H1 (cell line): ENCODE results near the gene OVCH1. TPM values are rescaled to one million over a fixed set of nuclear protein-coding genes. Genes with fewer than 3 reads are reported as not detected.

Experiments
- CTCF ChIA-PET: fragments of 300-600 bp; sonication (Branson Sonifier 250); formaldehyde crosslinking; loops from one replicate; lab custom pipeline; 2021; ENCODE audit not compliant: partially characterized antibody; lab: Charles Lee
- POLR2A ChIA-PET: fragments of 300-600 bp; sonication (Branson Sonifier 250); formaldehyde crosslinking; loops from one replicate; lab custom pipeline; 2021; ENCODE audit warnings: inconsistent platforms; ENCODE audit not compliant: partially characterized antibody; lab: Charles Lee
- DNase-seq, 2 experiments: peaks; one replicate each; pipeline versions ENCODE4 v3.0.0 to v3.0.0-alpha.2; 2010 to 2022; ENCODE audit warnings: low spot score in 2 of 2, low read depth in 1 of 2, mixed read lengths in 1 of 2
- FAIRE-seq: peaks from 2 replicates; lab custom pipeline; 2011; peaks lifted over from hg19 to GRCh38; lab: Jason Lieb, UNC
- H2AFZ ChIP-seq: 2 replicates; pipeline ENCODE4 v1.8.1; 2012; ENCODE audit warnings: low read length, inconsistent platforms
- H2AK5ac ChIP-seq: 2 replicates; pipeline ENCODE4 v1.6.1; 2013; ENCODE audit warnings: low read depth, low read length
- H2BK120ac ChIP-seq: replicated peaks from 2 replicates; pipeline ENCODE3; 2013; ENCODE audit warnings: low read depth, low read length, inconsistent platforms
- H2BK12ac ChIP-seq: 2 replicates; pipeline ENCODE4 v1.6.1; 2013; ENCODE audit warnings: low read depth, low read length
- H2BK15ac ChIP-seq: 2 replicates; pipeline ENCODE4 v1.6.1; 2013; ENCODE audit warnings: low read length
- H2BK20ac ChIP-seq: 2 replicates; pipeline ENCODE4 v1.6.1; 2013; ENCODE audit warnings: low read length
- H2BK5ac ChIP-seq: 2 replicates; pipeline ENCODE4 v1.6.1; 2013; ENCODE audit warnings: low read depth, low read length
- H3K14ac ChIP-seq: 2 replicates; pipeline ENCODE4 v1.6.1; 2013; ENCODE audit warnings: inconsistent platforms; ENCODE audit not compliant: insufficient read length
- H3K18ac ChIP-seq: 2 replicates; pipeline ENCODE4 v1.6.1; 2013; ENCODE audit warnings: low read length; ENCODE audit errors: extremely low read depth
- H3K23ac ChIP-seq: 2 replicates; pipeline ENCODE4 v1.6.1; 2013; ENCODE audit warnings: inconsistent platforms; ENCODE audit not compliant: insufficient read length
- H3K23me2 ChIP-seq: 2 replicates; pipeline ENCODE4 v1.6.1; 2013; ENCODE audit warnings: low read depth, low read length
- H3K27ac ChIP-seq: 2 replicates; pipeline ENCODE4 v1.6.1; 2011; ENCODE audit warnings: low read depth, low read length, inconsistent platforms
- H3K27me3 ChIP-seq, 4 experiments: replicated peaks in 1 of 4; 1 replicate in 1 of 4; 2 replicates in 3 of 4; pipeline versions ENCODE4 v1.6.1 to v1.8.1; 2011 to 2013; ENCODE audit warnings: low read length in 3 of 4, mild to moderate bottlenecking in 3 of 4, inconsistent platforms in 2 of 4, mixed read lengths in 2 of 4, moderate library complexity in 1 of 4; ENCODE audit not compliant: control insufficient read depth in 3 of 4, insufficient read depth in 3 of 4; ENCODE audit errors: extremely low read depth in 1 of 4
- H3K36me3 ChIP-seq, 4 experiments: 2 replicates each; pipeline versions ENCODE4 v1.6.1 to v1.8.1; 2011 to 2013; ENCODE audit warnings: mild to moderate bottlenecking in 4 of 4, low read length in 3 of 4, moderate library complexity in 2 of 4, control low read depth in 1 of 4, inconsistent platforms in 1 of 4; ENCODE audit not compliant: insufficient read depth in 4 of 4, control insufficient read depth in 2 of 4
- H3K4ac ChIP-seq: replicated peaks from 2 replicates; pipeline ENCODE3; 2013; ENCODE audit warnings: low read length, low read depth, mixed read lengths, inconsistent platforms; ENCODE audit not compliant: insufficient read length
- H3K4me1 ChIP-seq, 4 experiments: replicated peaks in 1 of 4; 1 replicate in 1 of 4; 2 replicates in 3 of 4; pipeline versions ENCODE4 v1.6.1 to v1.8.1; 2011 to 2013; ENCODE audit warnings: low read length in 3 of 4, inconsistent platforms in 2 of 4, mixed read lengths in 1 of 4; ENCODE audit not compliant: insufficient read depth in 4 of 4, control insufficient read depth in 3 of 4
- H3K4me2 ChIP-seq, 2 experiments: 2 replicates each; pipeline versions ENCODE4 v1.6.1 to v1.8.1; 2011 to 2013; ENCODE audit warnings: low read depth in 2 of 2, low read length in 2 of 2, control low read depth in 1 of 2, inconsistent platforms in 1 of 2, mild to moderate bottlenecking in 1 of 2; ENCODE audit not compliant: insufficient read depth in 1 of 2
- H3K4me3 ChIP-seq, 4 experiments: fragments of 200-600, 300-600 bp in 1 of 4; sonication (generic), shearing (Covaris generic), sonication (Bioruptor Twin) in 1 of 4; 2 replicates each; pipeline versions ENCODE4 v1.5.1 to v1.8.1; 2011 to 2016; ENCODE audit warnings: low read length in 4 of 4, low read depth in 3 of 4, control low read depth in 2 of 4, inconsistent platforms in 2 of 4, mild to moderate bottlenecking in 2 of 4, mixed read lengths in 1 of 4, moderate library complexity in 1 of 4; ENCODE audit not compliant: insufficient read depth in 2 of 4; ENCODE audit errors: extremely low read depth in 1 of 4
- H3K56ac ChIP-seq: replicated peaks from 2 replicates; pipeline ENCODE3; 2013; ENCODE audit warnings: low read depth, mild to moderate bottlenecking, mixed read lengths, low read length, inconsistent platforms; ENCODE audit not compliant: insufficient read length
- H3K79me1 ChIP-seq: 2 replicates; pipeline ENCODE4 v1.6.1; 2013; ENCODE audit warnings: low read depth, low read length, control low read depth
- H3K79me2 ChIP-seq, 2 experiments: 2 replicates each; pipeline versions ENCODE4 v1.6.1 to v1.8.1; 2012 to 2013; ENCODE audit warnings: low read length in 2 of 2, mild to moderate bottlenecking in 2 of 2, inconsistent platforms in 1 of 2; ENCODE audit not compliant: insufficient read depth in 2 of 2, control insufficient read depth in 1 of 2
- H3K9ac ChIP-seq, 4 experiments: replicated peaks in 1 of 4; 1 replicate in 1 of 4; 2 replicates in 3 of 4; pipeline versions ENCODE4 v1.6.1 to v1.8.1; 2011 to 2013; ENCODE audit warnings: low read depth in 3 of 4, low read length in 3 of 4, control low read depth in 2 of 4, mild to moderate bottlenecking in 2 of 4, moderate library complexity in 2 of 4, inconsistent platforms in 1 of 4; ENCODE audit errors: extremely low read depth in 1 of 4
- H3K9me3 ChIP-seq, 2 experiments: 2 replicates each; pipeline versions ENCODE4 v1.6.1 to v1.8.1; 2012 to 2013; ENCODE audit warnings: mild to moderate bottlenecking in 2 of 2, moderate library complexity in 2 of 2, control low read depth in 1 of 2, inconsistent platforms in 1 of 2, low read depth in 1 of 2, low read length in 1 of 2, mixed read lengths in 1 of 2; ENCODE audit not compliant: insufficient read depth in 2 of 2
- H4K20me1 ChIP-seq, 2 experiments: replicated peaks in 1 of 2; 2 replicates each; pipeline versions ENCODE3 to v1.8.1; 2011 to 2013; ENCODE audit warnings: inconsistent platforms in 2 of 2, low read length in 2 of 2, mild to moderate bottlenecking in 1 of 2; ENCODE audit not compliant: insufficient read depth in 2 of 2, control insufficient read depth in 1 of 2
- H4K5ac ChIP-seq: 2 replicates; pipeline ENCODE4 v1.6.1; 2013; ENCODE audit warnings: low read length, low read depth, mixed read lengths, inconsistent platforms; ENCODE audit not compliant: insufficient read length
- H4K8ac ChIP-seq: 2 replicates; pipeline ENCODE4 v1.8.0; 2013; ENCODE audit warnings: mild to moderate bottlenecking, moderate library complexity, low read length, inconsistent platforms; ENCODE audit not compliant: insufficient read depth; ENCODE audit errors: extremely low read depth
- H4K91ac ChIP-seq: replicated peaks from 2 replicates; pipeline ENCODE3; 2013; ENCODE audit warnings: low read length, mixed read lengths, inconsistent platforms; ENCODE audit not compliant: insufficient read length
- ATF3 ChIP-seq: IDR thresholded peaks from 2 replicates; pipeline ENCODE4 v1.6.1; 2011; ENCODE audit warnings: low read depth, mild to moderate bottlenecking, low read length; ENCODE audit not compliant: insufficient read depth
- BACH1 ChIP-seq: IDR thresholded peaks from 2 replicates; pipeline ENCODE4 v1.6.1; 2012; ENCODE audit warnings: low read length, improper control_type of control experiment
- BCL11A ChIP-seq, 2 experiments: IDR thresholded peaks; one replicate each; pipeline ENCODE4 v1.6.1; 2011; ENCODE audit warnings: low read depth in 2 of 2, low read length in 2 of 2, mild to moderate bottlenecking in 2 of 2
- CBX5 ChIP-seq: fragments of 300-800, 300-1000 bp; sonication (generic); IDR thresholded peaks from 2 replicates; pipeline ENCODE4 v1.7.1; 2016; ENCODE audit warnings: antibody characterized with exemption, low read length, low read depth
- EP300 ChIP-seq, 2 experiments: IDR thresholded peaks; 1 replicate in 1 of 2; 2 replicates in 1 of 2; pipeline ENCODE4 v1.6.1; 2011 to 2012; ENCODE audit warnings: low read depth in 2 of 2, low read length in 2 of 2, mild to moderate bottlenecking in 2 of 2, borderline replicate concordance in 1 of 2, inconsistent platforms in 1 of 2, moderate library complexity in 1 of 2
- HDAC6 ChIP-seq: IDR thresholded peaks from one replicate; pipeline ENCODE4 v1.7.1; 2012; ENCODE audit warnings: low read depth, mild to moderate bottlenecking, inconsistent platforms, low read length, moderate library complexity
- NRF1 ChIP-seq: IDR thresholded peaks from 2 replicates; pipeline ENCODE4 v1.6.1; 2011; ENCODE audit warnings: mild to moderate bottlenecking, low read depth, low read length, improper control_type of control experiment
- RBBP5 ChIP-seq: IDR thresholded peaks from 2 replicates; pipeline ENCODE4 v1.7.1; 2012; ENCODE audit warnings: low read depth, mild to moderate bottlenecking, inconsistent platforms, low read length, moderate library complexity, borderline replicate concordance
- TAF1 ChIP-seq: IDR thresholded peaks from 2 replicates; pipeline ENCODE4 v1.6.1; 2011; ENCODE audit warnings: mild to moderate bottlenecking, low read depth, low read length
- WGBS, 2 experiments: shearing (Covaris generic) in 1 of 2; methylation state at CpG; one replicate each; pipeline versions ENCODE4 v1.1.6 to v1.1.7; 2013 to 2015; ENCODE audit warnings: low lambda C conversion rate in 2 of 2, mixed read lengths in 2 of 2, inconsistent platforms in 1 of 2, low coverage in 1 of 2, missing lambda C conversion rate in 1 of 2; ENCODE audit not compliant: insufficient replicate concordance in 2 of 2, insufficient coverage in 1 of 2, insufficient read length in 1 of 2; ENCODE audit errors: extremely low coverage in 1 of 2, missing lambda C conversion rate in 1 of 2; 5-methylcytosine and 5-hydroxymethylcytosine counted together
- polyA plus RNA-seq, 7 experiments: library from polyadenylated mRNA; depleted of rRNA in 3 of 7; stranded (reverse) in 5 of 7; unstranded in 2 of 7; fragments of >200 nt in 5 of 7; fragments of 200-250 nt in 2 of 7; gene quantifications; 1 replicate in 5 of 7; 2 replicates in 1 of 7; 4 replicates in 1 of 7; pipeline versions ENCODE4 v1.2.1 to v1.2.3, GENCODE V29; 2011 to 2013; ENCODE audit warnings: missing spikeins in 2 of 7, mixed read lengths in 2 of 7
- total RNA-seq: library from RNA; stranded (reverse); fragmentation: NEBNext Ultra II Directional; extraction: Animal tissue kit (Norgen Biotek cat#: 25700); gene quantifications from 2 replicates; pipeline ENCODE4 v1.2.1, GENCODE V29; 2021
- TF ChIP-seq, protein P1 (sequence below): IDR thresholded peaks from 2 replicates; pipeline ENCODE4 v1.6.1; 2012; ENCODE audit warnings: low read length, inconsistent platforms

Gene OVCH1
- total and polyA plus RNA-seq, 2 of the 8 experiments (the other 6 are each of a cell fraction or from before 2014, with no cell fraction given) = 0.07 TPM; not detected in 1

GRCh38 chr12:29447285-29447975, 50.1 kb downstream of the OVCH1 start:
- H2AFZ ChIP-seq = no peak overlapping the region
- H3K79me2 ChIP-seq = no peaks in the 10 kb centered on the region
- DNase-seq = no peak
- no peaks in the 10 kb centered on the region for H3K36me3 ChIP-seq
- no peak overlapping the region for H2BK5ac ChIP-seq
- no peak overlapping the region for H4K91ac ChIP-seq
- no peaks in the 10 kb centered on the region for H3K23me2 ChIP-seq
- no peak overlapping the region for H4K8ac ChIP-seq
- FAIRE-seq = no peak
- no peaks in the 10 kb centered on the region for H3K79me1 ChIP-seq
- no peak overlapping the region for H3K14ac ChIP-seq
- no peak overlapping the region for H3K18ac ChIP-seq
- no peak overlapping the region for H3K4ac ChIP-seq
- CTCF ChIA-PET = interaction anchor here (1.0 to 1.3 kb wide), 2 partner anchors 15 to 73 kb away, joined by 3 read pairs; no protein-coding TSS in a partner anchor
- H3K4me1 ChIP-seq = no peaks in the 10 kb centered on the region
- POLR2A ChIA-PET = no interaction called here
- H2BK12ac ChIP-seq = no peak overlapping the region
- no peak overlapping the region for H3K23ac ChIP-seq
- H2AK5ac ChIP-seq = no peak overlapping the region
- 98% methylated on average over 2 of the region's 2 CpGs; no CpG with 5 or more reads in 1 of the 2 experiments for WGBS, 2 experiments
- no peak overlapping the region for H3K27ac ChIP-seq
- H4K20me1 ChIP-seq = no peaks in the 10 kb centered on the region
- no peak overlapping the region for H3K9ac ChIP-seq
- H3K56ac ChIP-seq = no peak overlapping the region
- H3K27me3 ChIP-seq = no peaks in the 10 kb centered on the region
- no peak overlapping the region for H2BK120ac ChIP-seq
- H3K9me3 ChIP-seq = no peaks in the 10 kb centered on the region
- no peak overlapping the region for H2BK15ac ChIP-seq
- no peak overlapping the region for H2BK20ac ChIP-seq
- no peak overlapping the region for H3K4me2 ChIP-seq
- H4K5ac ChIP-seq = no peak overlapping the region
- H3K4me3 ChIP-seq = no peak overlapping the region
- no peak for TF ChIP-seq EP300 (IDR thresholded peaks at IDR 0.05; ENCODE audit: borderline replicate concordance in 1 of 2, low read depth in 2 of 2, low read length in 2 of 2)
- no peak for TF ChIP-seq NRF1
- no peak for TF ChIP-seq CBX5
- no peak for TF ChIP-seq RBBP5
- TF ChIP-seq, protein P1, sequence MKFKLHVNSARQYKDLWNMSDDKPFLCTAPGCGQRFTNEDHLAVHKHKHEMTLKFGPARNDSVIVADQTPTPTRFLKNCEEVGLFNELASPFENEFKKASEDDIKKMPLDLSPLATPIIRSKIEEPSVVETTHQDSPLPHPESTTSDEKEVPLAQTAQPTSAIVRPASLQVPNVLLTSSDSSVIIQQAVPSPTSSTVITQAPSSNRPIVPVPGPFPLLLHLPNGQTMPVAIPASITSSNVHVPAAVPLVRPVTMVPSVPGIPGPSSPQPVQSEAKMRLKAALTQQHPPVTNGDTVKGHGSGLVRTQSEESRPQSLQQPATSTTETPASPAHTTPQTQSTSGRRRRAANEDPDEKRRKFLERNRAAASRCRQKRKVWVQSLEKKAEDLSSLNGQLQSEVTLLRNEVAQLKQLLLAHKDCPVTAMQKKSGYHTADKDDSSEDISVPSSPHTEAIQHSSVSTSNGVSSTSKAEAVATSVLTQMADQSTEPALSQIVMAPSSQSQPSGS = no peak
- TF ChIP-seq HDAC6 = no peak
- no peak for TF ChIP-seq BACH1
- TF ChIP-seq ATF3 = no peak
- no peak for TF ChIP-seq BCL11A (IDR thresholded peaks at IDR 0.05; ENCODE audit: low read depth in 2 of 2, low read length in 2 of 2)
- no peak for TF ChIP-seq TAF1
